Amniotic epithelial cell (primary cell): ENCODE data around the gene CD300H.

Experiments used
- DNase-seq: peaks from one replicate; pipeline ENCODE4 v3.0.0-alpha.2; 2010; ENCODE audit warnings: low read depth

CD300H gene

GRCh38 chr17:74567397-74567796 is at the start of gene CD300H:
Gene CD300H (minus strand): TSS chr17:74567509.
- DNase-seq: no peak

- no peak for DNase-seq
Observed at GRCh38 chr17:74616696-74617095, 49.4 kb upstream of the CD300H start.

DNA sequence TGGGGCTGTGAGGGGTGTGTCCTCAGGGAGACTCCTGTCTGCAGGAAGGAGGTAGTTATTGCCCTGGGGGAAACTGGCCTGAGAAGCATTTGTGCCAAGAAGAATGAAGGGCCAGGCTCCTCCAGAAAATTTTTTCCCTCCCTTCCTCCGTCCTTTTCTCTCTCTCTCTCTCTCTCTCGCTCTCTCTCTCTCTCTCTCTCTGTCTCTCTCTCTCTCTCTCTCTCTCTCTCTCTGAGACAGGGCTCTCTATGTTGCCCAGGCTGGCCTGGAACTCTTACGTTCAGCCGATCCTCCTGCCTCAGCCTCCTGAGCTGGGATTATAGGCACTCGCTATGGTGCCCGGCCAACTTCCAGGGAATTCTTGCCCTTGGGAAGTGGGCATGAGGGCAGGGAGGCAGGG is 44.7 kb upstream of the CD300H start:
- no peak for DNase-seq

GRCh38 chr17:74610108-74610507 is 42.8 kb upstream of the CD300H start:
- DNase-seq: no peak

DNA sequence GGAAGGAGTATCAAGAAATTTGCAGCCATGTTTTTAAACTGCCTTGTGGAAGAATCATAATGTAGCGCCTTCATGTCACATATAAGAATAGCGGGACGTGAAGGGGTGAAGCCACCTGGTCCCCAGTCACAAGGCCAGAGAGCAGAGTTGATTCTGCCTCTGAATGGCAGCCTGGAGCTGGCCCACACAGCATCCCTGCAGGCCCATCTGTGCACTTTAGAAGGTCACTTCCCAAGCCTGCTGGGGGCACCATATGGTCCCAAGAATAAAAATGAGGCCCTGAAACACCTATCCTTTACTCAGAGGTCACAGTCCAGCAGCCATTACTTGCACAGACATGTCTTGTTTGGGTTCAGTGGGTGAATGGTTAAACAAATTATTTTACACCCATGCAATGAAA is 41.2 kb upstream of the CD300H start:
- no peak for DNase-seq

GRCh38 chr17:74607221-74607620 is 39.9 kb upstream of the CD300H start:
- DNase-seq: no peak

DNA sequence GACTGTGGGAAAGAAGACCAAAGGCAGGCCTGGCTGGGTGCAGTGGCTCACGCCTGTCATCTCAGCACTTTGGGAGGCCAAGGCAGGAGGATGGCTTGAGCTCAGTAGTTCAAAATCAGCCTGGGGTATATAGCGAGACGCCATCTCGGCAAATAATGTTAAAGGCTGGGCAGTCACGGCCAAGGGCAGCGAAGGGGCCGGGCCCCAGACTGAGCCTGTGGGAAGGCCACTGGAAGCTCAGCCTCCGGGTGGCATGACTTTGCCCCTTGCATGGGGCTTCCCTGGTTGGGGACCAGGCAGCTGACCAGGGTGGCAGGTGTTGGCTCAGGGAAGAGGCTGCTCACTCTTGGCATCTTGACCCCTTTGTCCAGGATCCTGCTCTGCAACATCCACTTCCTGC is 38.7 kb upstream of the CD300H start:
- no peak for DNase-seq

- peak; percentile 84 for DNase-seq
Observed at GRCh38 chr17:74605361-74605760, 38.1 kb upstream of the CD300H start.

GRCh38 chr17:74604761-74605160 is 37.5 kb upstream of the CD300H start:
- no peak for DNase-seq

DNA sequence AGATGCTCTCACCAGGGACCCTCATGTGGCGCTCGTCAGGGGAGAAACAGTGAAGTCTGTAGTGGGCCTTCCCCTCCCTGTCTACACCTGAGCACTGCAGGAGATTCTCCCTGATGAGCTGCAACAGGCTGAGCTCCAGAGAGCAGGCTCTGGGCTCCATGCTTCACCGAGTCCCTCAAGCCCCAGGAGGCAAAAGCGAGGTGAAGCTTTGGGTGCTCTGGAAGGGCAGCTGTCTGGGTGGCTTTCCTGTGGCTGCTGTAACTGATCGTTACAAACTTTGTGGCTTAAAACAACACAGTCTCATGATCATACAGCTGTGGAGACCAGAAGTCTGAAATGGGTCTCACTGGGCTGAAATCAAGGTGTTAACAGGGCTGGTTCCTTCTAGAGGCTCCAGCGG is 36.9 kb upstream of the CD300H start:
- DNase-seq: no peak

- no peak for DNase-seq
Observed at GRCh38 chr17:74603746-74604145, 36.4 kb upstream of the CD300H start.

DNA sequence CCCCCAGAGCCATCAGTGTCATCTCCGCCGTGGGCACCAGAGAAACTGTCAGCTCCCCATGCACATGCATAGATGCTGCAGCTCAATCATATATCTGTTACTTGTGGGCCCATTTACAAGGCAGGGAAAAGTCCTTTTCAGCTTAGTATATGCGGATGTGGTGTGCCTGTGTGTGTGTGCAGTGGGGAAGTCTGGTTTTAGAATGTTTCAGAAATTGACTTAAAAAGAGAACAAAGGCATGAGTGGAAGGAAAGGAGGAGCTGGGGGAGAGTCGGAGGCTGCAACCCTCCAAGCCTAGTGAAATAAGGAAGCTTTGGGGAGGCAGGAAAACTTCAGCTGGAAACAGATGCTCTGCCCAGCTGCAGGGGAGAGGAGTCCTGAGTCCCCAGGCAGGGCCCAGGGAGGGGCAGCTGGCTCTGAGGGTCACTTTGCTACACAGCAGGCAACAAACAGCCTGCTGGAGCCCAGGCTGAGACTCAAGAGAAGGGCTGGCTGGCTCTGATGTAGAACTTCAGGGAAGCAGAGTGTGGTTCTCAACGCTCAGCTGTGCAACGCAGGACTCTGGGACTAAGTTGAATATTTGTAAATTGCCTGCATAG is 35.8 kb upstream of the CD300H start:
- DNase-seq: no peak

DNA sequence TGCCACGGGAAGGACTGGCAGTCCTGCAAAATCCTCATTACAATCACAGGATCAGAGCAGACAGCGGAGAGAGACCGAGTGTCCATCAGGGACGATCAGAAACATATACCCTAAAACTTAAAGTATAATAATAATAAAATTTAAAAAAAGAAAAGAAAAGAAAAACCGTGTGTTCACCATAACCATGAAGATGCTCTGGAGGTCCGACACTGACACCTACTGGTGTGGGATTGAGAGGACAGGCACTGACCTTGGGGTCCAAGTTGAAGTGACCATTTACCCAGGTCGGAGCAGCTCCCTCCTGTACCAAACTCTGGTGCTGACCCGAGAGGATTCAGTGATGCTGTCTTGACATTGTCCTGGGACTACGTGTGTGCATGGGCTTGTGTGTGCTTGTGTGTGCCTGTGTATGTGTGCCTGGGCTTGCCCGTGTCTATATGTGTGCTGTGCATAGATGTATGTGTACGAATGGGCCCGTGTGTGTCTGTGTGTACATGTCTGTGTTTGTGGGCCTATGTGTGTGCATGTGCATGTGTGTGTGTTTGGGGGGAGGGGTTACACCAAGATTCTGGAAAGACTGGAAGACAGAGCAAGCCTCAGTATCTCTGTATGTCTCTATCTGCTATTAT is 34.7 kb upstream of the CD300H start:
- DNase-seq: peak; percentile 49

- no peak for DNase-seq
Observed at GRCh38 chr17:74599448-74599939, 32.2 kb upstream of the CD300H start.

DNA sequence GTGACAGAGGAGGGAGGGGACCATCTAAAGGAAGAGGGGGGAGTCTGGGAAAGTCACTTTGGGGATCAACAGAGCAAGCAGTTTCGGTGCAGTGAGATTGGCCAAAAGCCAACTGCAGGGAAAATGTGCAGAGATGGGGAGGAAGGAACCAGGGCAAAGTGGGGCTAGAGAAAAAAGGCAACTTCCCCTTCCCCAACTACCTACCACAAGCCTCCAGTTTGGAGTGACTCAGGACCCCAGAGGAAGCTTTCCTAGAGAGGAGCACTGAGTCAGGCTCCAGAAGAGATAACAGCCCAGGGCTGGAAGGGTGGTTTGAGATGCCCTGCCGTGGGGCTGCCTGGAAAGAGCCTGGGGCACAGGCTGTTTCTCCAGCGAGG is 31.7 kb upstream of the CD300H start:
- DNase-seq: peak; percentile 24

DNA sequence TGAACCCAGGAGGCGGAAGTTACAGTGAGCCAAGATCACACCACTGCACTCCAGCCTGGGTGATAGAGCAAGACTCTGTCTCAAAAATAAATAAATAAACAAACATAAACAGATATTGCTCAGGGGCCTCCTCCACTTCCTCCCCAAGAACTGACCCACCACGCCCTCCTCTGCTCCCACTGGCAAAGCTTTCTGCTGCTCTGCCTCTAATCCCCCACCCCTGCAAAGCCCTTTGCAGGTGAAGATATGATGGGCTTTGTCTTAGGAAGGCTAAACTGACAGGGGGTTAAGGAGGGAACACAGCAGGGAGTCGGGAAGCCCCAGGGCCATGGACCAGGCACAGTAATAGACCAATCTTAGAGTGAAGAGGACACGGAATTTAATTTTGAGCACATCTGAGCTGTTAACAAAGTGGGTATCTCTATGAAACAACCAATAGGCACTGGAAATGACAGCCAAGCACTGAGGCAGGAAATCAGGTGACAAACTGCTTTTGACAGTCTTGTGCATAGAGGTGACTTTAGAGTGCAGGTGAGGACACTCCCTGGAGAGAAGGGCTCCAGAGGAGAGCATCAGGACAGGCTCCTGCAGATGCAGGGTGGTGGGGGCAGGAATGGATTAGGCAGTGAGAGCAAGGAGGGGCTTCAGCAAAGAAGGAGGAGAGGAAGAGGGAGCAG is 31.2 kb upstream of the CD300H start:
- no peak for DNase-seq

DNA sequence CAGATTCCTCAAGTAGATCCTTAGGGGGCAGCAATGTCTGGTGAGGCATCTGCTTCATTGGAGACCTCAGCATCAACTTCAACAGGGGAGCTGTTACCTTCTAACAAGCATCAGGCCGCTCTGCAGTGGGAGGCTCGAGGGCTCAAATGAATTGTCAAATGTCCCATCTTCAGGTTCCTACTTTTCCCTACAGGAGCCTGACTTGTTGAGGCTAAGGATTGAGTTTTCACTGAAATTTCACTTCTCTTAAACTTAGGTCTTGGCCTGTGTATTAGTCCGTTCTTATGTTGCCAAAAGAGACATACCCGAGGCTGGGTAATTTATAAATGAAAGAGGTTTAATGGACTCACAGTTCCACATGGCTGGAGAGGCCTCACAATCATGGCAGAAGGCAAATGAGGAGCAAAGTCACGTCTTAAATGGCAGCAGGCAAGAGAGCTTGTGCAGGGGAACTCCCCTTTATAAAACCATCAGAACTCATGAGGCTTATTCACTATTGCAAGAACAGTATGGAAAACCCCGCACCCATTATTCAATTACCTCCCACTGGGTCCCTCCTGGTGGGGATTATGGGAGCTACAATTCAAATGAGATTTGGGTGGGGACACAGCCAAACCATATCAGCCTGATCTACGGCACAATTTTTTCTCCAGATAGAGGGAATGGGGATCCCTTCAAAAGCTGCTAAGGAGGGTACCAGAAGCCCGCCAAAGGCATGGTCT is 29.9 kb upstream of the CD300H start:
- no peak for DNase-seq

DNA sequence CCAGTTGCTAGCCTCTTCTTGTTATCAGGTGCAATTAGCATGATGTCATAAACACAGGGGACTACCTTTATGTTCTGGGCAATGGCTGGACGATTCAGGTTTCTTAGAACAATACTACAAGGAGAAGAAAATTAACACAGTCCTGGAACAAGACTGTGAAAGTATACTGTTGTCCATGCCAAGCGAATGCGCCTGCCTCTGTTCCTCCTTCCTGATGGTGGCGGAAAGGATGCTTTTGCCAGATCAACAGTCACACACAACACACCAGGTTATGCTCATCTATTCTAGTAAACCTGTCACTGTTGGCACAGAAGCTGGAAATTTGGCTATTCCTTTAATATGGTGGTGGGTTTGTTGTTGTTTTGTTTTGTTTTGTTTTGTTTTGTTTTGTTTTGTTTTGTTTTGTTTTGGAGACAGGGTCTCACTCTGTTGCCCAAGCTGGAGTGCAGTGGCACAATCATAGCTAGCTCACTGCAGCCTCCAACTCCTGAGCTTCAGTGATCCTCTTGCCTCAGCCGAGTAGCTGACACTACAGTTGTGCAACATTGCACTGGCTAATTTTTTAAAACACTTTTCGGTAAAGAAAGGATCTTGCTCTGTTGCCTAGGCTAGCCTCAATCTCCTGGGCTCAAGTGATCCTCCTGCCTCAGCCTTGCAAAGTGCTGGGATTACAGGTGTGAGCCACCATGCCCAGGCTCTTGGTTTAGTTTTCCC is 27.9 kb upstream of the CD300H start:
- no peak for DNase-seq

- DNase-seq: no peak
Observed at GRCh38 chr17:74592087-74592990, 25.0 kb upstream of the CD300H start, which contains the start of gene CD300LD. Gene CD300LD (minus strand): TSS chr17:74592283. CDS start chr17:74592202, 81 bp downstream.

GRCh38 chr17:74591503-74591902 is 24.2 kb upstream of the CD300H start:
- no peak for DNase-seq

GRCh38 chr17:74585711-74586110 is 18.4 kb upstream of the CD300H start:
- no peak for DNase-seq
